ENCODE data around the gene ZNF385B. TPM values are rescaled to one million over a fixed set of nuclear protein-coding genes. Genes with fewer than 3 reads are reported as not detected.

Gene ZNF385B
- total RNA-seq, 1 donor, result 1.1 TPM

- H3K27ac ChIP-seq (ENCODE audit: low read depth, low read length), result no peak overlapping the region
- no peak overlapping the region for H2AFZ ChIP-seq (ENCODE audit: low read length)
- H3K9me3 ChIP-seq (ENCODE audit: low read depth, low read length), result no peaks in the 10 kb centered on the region
- H3K79me2 ChIP-seq (ENCODE audit: insufficient read depth, low read length), result no peaks in the 10 kb centered on the region
- no peaks in the 10 kb centered on the region for H3K36me3 ChIP-seq (ENCODE audit: insufficient read depth, low read length)
- no peak for DNase-seq (ENCODE audit: insufficient read length, low spot score, missing footprints)
- H3K4me1 ChIP-seq (ENCODE audit: insufficient read depth, low read length), result no peaks in the 10 kb centered on the region
- H3K27me3 ChIP-seq (ENCODE audit: insufficient read depth, low read length), result no peaks in the 10 kb centered on the region
- no peak for TF ChIP-seq CTCF (IDR thresholded peaks at IDR 0.05; ENCODE audit: extremely low read depth, low read depth, low read length)
- no peak overlapping the region for H3K4me2 ChIP-seq (ENCODE audit: insufficient read depth, low read length)
- no peak overlapping the region for H3K4me3 ChIP-seq (ENCODE audit: insufficient read depth, low read length)
- no peaks in the 10 kb centered on the region for H4K20me1 ChIP-seq (ENCODE audit: insufficient read depth, low read length)
Observed at GRCh38 chr2:179715196-179715595, 146.2 kb downstream of the ZNF385B start.

- Histone ChIP-seq H3K9me3 (ENCODE audit: low read depth, low read length) (no peaks in the 10 kb centered on the region), H2AFZ (ENCODE audit: low read length) (no peak overlapping the region), H3K4me3 (ENCODE audit: insufficient read depth, low read length) (no peak overlapping the region), H3K4me2 (ENCODE audit: insufficient read depth, low read length) (no peak overlapping the region), H3K27me3 (ENCODE audit: insufficient read depth, low read length) (no peaks in the 10 kb centered on the region), H3K79me2 (ENCODE audit: insufficient read depth, low read length) (no peaks in the 10 kb centered on the region), H3K4me1 (ENCODE audit: insufficient read depth, low read length) (no peaks in the 10 kb centered on the region), H4K20me1 (ENCODE audit: insufficient read depth, low read length) (no peaks in the 10 kb centered on the region), H3K36me3 (ENCODE audit: insufficient read depth, low read length) (no peaks in the 10 kb centered on the region), H3K27ac (ENCODE audit: low read depth, low read length) (no peak overlapping the region)
- DNase-seq (ENCODE audit: insufficient read length, low spot score, missing footprints), result no peak
- no peak for TF ChIP-seq CTCF (IDR thresholded peaks at IDR 0.05; ENCODE audit: extremely low read depth, low read depth, low read length)
Observed at GRCh38 chr2:179712825-179713224, 148.6 kb downstream of the ZNF385B start.

GRCh38 chr2:179711375-179711774 is 150.0 kb downstream of the ZNF385B start:
- H4K20me1 ChIP-seq (ENCODE audit: insufficient read depth, low read length), result no peaks in the 10 kb centered on the region
- H3K27ac ChIP-seq (ENCODE audit: low read depth, low read length), result no peak overlapping the region
- H3K9me3 ChIP-seq (ENCODE audit: low read depth, low read length), result no peaks in the 10 kb centered on the region
- H3K4me1 ChIP-seq (ENCODE audit: insufficient read depth, low read length), result no peaks in the 10 kb centered on the region
- no peak overlapping the region for H3K4me3 ChIP-seq (ENCODE audit: insufficient read depth, low read length)
- no peaks in the 10 kb centered on the region for H3K79me2 ChIP-seq (ENCODE audit: insufficient read depth, low read length)
- no peak overlapping the region for H3K4me2 ChIP-seq (ENCODE audit: insufficient read depth, low read length)
- no peaks in the 10 kb centered on the region for H3K27me3 ChIP-seq (ENCODE audit: insufficient read depth, low read length)
- no peak for TF ChIP-seq CTCF (IDR thresholded peaks at IDR 0.05; ENCODE audit: extremely low read depth, low read depth, low read length)
- H3K36me3 ChIP-seq (ENCODE audit: insufficient read depth, low read length), result no peaks in the 10 kb centered on the region
- DNase-seq (ENCODE audit: insufficient read length, low spot score, missing footprints), result no peak
- no peak overlapping the region for H2AFZ ChIP-seq (ENCODE audit: low read length)

GRCh38 chr2:179703702-179704101 is 157.7 kb downstream of the ZNF385B start:
- Histone ChIP-seq H2AFZ (ENCODE audit: low read length) (no peak overlapping the region), H4K20me1 (ENCODE audit: insufficient read depth, low read length) (no peaks in the 10 kb centered on the region), H3K79me2 (ENCODE audit: insufficient read depth, low read length) (no peaks in the 10 kb centered on the region), H3K4me2 (ENCODE audit: insufficient read depth, low read length) (no peak overlapping the region), H3K4me1 (ENCODE audit: insufficient read depth, low read length) (peaks cover 4% of the 10 kb centered on the region), H3K27ac (ENCODE audit: low read depth, low read length) (no peak overlapping the region), H3K36me3 (ENCODE audit: insufficient read depth, low read length) (no peaks in the 10 kb centered on the region), H3K27me3 (ENCODE audit: insufficient read depth, low read length) (no peaks in the 10 kb centered on the region), H3K9me3 (ENCODE audit: low read depth, low read length) (no peaks in the 10 kb centered on the region), H3K4me3 (ENCODE audit: insufficient read depth, low read length) (no peak overlapping the region)
- DNase-seq (ENCODE audit: insufficient read length, low spot score, missing footprints), result no peak
- TF ChIP-seq CTCF (IDR thresholded peaks at IDR 0.05; ENCODE audit: extremely low read depth, low read depth, low read length), result no peak

Data from osteoblast (primary cell).